Nucleus accumbens (tissue), 56 donors: ENCODE data around the gene NOX4.
"Not testable (repeated sequence)": the region's sequence is repeated elsewhere in the genome, so short reads cannot be mapped to it uniquely, and the experiment has no call there.

ENCODE experiments used
- DNase-seq, 56 donors: peaks; one replicate each; lab custom pipeline; 2025; lab: John Stamatoyannopoulos, UW

The NOX4 gene

GRCh38 chr11:89321401-89321800 is 169.8 kb downstream of the NOX4 start:
- DNase-seq, result no peak

DNA sequence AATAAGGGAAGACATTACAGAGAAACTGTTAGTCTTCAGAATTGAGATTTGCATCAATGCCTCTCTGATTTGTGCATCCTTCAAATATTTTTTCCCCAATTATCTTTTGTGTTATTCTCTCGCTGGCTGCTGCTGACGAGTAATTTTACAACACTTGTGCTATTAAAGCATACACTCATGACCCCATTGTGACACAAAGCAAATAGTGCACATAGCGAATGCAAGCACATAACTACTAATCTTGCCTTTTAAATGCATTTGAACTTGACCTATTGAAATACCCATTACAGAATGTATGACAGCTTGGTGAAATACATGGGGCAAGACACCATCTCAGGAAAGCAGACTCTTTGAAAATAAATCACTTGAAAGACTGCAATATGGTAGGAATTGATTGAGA is 180.6 kb downstream of the NOX4 start:
- not testable (repeated sequence) for DNase-seq

GRCh38 chr11:89309321-89309985 is 181.7 kb downstream of the NOX4 start:
- not testable (repeated sequence) for DNase-seq

DNA sequence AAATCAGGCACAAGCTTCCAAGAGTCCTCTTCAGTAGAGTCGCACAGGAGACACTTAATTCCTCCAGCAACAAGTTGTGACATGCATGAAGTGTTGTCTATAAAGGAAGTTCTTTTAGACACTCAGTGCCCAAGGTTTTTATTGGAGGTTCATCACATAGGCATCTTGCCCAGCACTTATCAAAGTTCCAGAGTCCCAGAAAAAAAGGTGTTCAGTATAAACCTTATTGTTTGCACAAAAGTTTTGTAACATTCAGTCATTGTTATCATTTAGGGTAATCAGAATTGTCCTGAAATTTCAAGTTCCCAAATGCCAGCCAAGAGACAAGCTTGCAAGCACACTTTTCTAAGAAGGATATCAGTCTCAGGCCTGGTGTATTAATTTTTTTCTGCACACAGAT is 182.9 kb downstream of the NOX4 start:
- not testable (repeated sequence) for DNase-seq

DNA sequence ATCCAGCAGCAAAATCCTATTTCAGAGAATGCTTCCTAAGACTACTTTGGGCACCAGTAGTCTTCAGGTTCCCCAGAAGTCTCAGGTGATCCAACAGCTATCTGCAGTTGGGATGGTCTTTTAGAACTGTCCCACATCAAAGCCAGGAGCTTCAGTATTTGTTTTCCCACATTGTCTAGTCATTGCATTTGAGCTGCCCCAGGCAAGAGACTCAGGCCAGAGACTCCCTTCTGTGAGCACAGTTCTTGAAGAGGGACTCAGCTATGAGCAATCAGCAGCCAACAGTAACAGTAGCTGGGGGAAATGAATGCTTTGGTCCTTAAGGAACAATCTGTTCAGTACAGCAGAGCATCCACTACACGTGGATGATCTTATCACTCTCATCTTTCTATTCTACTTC is 188.1 kb downstream of the NOX4 start:
- not testable (repeated sequence) for DNase-seq

DNA sequence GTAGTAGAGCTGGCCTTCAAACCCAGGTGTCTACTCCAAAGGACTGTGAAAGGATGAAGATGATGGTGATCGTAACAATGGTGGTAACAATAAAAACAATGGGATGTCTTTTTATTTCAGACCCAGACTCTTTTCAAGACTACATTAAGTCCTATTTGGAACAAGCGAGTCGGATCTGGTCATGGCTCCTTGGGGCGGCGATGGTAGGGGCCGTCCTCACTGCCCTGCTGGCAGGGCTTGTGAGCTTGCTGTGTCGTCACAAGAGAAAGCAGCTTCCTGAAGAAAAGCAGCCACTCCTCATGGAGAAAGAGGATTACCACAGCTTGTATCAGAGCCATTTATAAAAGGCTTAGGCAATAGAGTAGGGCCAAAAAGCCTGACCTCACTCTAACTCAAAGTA is 196.2 kb downstream of the NOX4 start:
- not testable (repeated sequence) for DNase-seq

DNA sequence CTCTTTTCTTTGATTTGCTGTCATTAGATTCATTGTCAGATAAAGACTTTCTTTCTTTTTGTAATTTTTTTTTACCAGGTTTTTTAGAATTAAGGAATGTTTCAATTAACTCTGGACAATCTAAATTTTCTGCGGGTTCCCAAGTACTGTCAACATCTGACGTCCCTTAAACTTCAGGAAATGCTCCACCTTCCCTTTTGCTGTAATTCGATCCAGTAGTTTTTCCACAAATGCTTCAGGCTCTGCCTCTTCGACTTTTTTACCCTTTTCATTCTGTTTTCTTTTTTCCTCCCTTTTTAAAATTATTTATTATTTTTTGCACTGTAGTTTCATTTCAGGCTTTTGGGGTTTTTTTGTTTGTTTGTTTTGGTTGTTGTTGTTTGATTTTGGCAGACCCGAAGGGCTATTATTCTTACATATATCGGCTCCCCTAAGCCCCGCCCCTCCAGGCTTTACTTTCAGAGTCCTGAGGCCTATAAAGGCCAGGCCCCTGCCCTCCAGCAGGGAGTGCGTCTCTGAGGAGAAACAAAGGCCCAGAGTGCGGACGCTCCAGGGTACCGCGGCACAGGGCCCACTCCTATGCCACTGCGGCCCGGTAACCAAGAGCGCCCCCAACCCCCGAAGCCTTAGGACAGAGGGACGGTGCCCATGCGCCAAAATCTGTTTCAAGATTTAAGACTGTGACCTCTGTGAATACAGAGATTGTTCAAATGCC is 197.1 kb downstream of the NOX4 start:
- DNase-seq, result peak in 1 of 56 donors; percentile 0

DNA sequence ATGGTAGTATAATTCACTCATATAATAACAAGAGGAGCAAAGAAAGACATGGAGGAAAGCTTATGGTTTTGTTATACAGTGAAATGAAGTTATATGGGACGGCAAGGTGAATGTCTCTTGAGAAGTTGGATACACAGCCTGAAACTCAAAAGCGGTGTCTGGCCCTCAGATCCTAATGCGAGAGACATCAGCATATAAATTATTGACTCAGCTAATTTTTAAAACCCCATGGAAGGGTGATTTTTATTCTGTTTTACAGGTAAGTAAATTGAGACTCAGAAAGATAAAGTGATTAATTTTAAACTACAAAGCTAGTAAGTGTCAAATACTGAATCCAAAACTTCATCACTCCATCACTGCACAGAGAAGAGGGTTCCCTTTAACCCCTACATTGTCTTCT is 203.2 kb downstream of the NOX4 start:
- DNase-seq, result not testable (repeated sequence)

DNA sequence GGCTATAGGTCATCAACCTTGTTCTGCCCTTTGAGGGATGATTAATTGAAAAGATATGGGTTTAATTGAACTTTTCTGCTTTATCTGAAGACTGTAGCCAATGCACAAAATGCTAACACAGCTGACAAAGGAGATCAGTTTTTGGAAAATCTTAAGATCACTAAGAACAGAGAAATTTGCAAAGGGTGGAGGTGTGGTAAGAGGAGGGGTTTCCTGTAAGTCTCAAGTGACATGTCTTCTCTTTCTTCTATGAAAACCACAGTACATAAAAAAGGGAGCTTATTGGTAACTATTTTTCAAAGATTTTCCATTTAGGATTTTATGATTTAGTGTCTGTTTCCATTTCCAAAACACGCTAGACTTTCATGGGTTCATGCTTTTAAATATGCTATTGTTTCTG is 204.6 kb downstream of the NOX4 start:
- not testable (repeated sequence) for DNase-seq

DNA sequence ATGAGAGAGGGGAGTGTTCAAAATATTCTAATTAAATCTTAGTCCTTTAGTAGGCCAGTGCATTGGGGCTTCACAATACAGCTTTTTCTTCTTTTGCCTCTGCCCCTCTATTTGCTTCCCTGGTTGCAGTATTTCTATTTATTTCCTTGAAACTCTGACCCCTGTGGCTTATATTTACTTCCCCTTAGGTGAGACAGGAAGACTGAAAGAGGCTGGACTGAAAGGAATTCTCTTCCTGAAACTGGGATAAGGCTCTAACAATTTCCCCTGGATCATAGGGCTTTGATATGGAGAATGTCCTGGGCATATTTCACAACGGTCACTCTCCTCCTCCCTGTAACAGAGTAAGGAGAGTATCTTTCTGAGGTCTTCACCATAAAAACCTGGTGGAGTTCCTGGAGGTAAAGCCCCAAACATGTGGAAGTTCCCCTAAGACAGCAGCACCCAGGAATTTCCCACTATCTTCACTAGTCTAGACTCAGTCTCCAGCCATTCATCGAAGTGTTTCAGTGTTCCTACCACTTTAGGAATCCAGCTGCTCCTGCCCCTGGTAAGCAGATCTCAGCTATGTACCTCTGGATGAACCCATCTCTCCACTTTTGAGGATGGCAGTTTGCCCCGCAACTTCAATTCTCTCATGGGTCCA is 210.0 kb downstream of the NOX4 start:
- not testable (repeated sequence) for DNase-seq

DNA sequence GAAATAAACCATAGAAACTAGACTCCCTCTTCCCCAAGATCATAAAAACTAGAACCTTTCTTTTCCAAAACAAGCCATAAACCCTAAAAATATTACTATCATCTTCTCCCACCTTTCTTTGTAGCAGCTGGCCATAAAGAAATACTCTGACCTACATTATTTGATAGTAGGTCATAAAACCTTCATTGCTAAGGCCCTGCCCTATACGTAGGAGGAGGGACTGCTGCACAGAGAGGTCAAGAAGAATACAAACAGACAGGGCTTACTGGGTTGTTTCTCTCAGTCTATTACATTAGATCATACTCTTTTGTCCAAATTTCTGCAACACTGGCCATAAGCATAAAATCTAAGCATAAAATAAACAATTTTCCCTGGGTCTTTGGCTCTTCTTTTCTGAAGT is 212.0 kb downstream of the NOX4 start:
- no peak for DNase-seq

- peak in 5 of 56 donors; percentile 1 to 29 (median 3) for DNase-seq
These were observed 215.2 kb downstream of the NOX4 start for GRCh38 chr11:89275966-89276365.
